Testis (tissue), 3 donors: ENCODE results near the gene SUGP2. TPM values are rescaled to one million over a fixed set of nuclear protein-coding genes. Genes with fewer than 3 reads are reported as not detected.

Experiments
- DNase-seq: peaks from one replicate; pipeline ENCODE4 v3.0.0-alpha.2; 2019
- H3K27ac ChIP-seq, 2 donors: fragments of 200-600 bp; sonication (generic); one replicate each; pipeline ENCODE4 v1.5.1; 2019
- H3K27me3 ChIP-seq: fragments of 200-600 bp; sonication (generic); one replicate; pipeline ENCODE4 v1.5.1; 2019
- H3K36me3 ChIP-seq: fragments of 200-600 bp; sonication (generic); one replicate; pipeline ENCODE4 v1.5.1; 2017; ENCODE audit warnings: low read depth; ENCODE audit errors: missing control alignments
- H3K4me1 ChIP-seq: fragments of 200-600 bp; sonication (generic); one replicate; pipeline ENCODE4 v1.5.1; 2019
- H3K4me3 ChIP-seq, 2 donors: fragments of 200-600 bp; sonication (generic); one replicate each; pipeline ENCODE4 v1.5.1; 2017 to 2019
- H3K9me3 ChIP-seq: fragments of 200-600 bp; sonication (generic); one replicate; pipeline ENCODE4 v1.5.1; 2017
- POLR2A ChIP-seq: fragments of 450-650 bp; IDR thresholded peaks from one replicate; pipeline ENCODE4 v1.6.1; 2017; ENCODE audit warnings: antibody characterized with exemption, mild to moderate bottlenecking, moderate library complexity
- WGBS, 2 donors: methylation state at CpG; one replicate each; pipeline ENCODE4 v1.1.5; 2018; 5-methylcytosine and 5-hydroxymethylcytosine counted together
- intact Hi-C: fragments of 100-400 bp; cut with DNase I; formaldehyde crosslinking; loops from one replicate; pipeline ENCODE4 v1.15.1; 2023; ENCODE audit warnings: low total_unique reads
- polyA plus RNA-seq: library from polyadenylated mRNA; stranded (reverse); fragments of 350-450 nt; fragmentation: Illumina TruSeq; extraction: RNeasy Lipid Tissue Mini Kit (QIAGEN cat#74804); gene quantifications from one replicate; pipeline ENCODE4 v1.2.3, GENCODE V29; 2014; ENCODE audit warnings: low read depth, low replicate concordance; ENCODE audit not compliant: insufficient read depth
- total RNA-seq, 2 donors: library from RNA; depleted of rRNA; stranded (reverse); fragments of >200 nt; gene quantifications; one replicate each; pipeline ENCODE4 v1.2.3, GENCODE V29; 2016
- TF ChIP-seq, protein P1 (sequence below), 3 experiments: fragments of 450-650 bp in 2 of 3; fragments of 200-600 bp in 1 of 3; sonication (generic) in 1 of 3; IDR thresholded peaks; one replicate each; pipeline ENCODE4 v1.5.1; 2016 to 2019; ENCODE audit warnings: antibody characterized with exemption in 3 of 3, mild to moderate bottlenecking in 2 of 3, moderate library complexity in 1 of 3

Gene SUGP2
- total and polyA plus RNA-seq, 3 donors from 2014 or later: 176 to 331 (median 254) TPM

DNA sequence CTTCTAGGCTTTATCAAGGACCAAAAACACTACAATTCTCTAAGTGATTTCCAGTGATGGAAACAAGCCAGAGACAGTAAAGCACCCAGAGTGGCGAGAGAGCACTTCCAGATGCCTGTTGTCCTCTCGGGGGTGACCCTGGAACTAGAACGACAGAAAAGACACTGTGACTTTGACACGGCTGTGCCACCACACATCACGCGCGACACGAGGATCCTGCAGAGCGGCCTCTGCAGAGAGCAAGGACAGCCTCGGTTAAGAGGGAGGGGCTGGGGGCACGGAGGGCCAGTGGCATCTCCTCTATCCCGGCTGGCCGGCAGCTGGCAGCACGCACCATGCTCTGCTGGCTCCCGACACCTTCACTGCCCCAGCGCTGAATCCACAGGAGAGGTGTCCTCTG lies 42.3 kb downstream of the SUGP2 start:
- DNase-seq: no peak
- Histone ChIP-seq H3K4me3 (no peak overlapping the region), H3K27me3 (no peaks in the 10 kb centered on the region), H3K27ac (no peak overlapping the region), H3K9me3 (no peaks in the 10 kb centered on the region), H3K36me3 (no peaks in the 10 kb centered on the region), H3K4me1 (peaks cover 7% of the 10 kb centered on the region)
- intact Hi-C loops: no loop called here
- TF ChIP-seq, protein P1, sequence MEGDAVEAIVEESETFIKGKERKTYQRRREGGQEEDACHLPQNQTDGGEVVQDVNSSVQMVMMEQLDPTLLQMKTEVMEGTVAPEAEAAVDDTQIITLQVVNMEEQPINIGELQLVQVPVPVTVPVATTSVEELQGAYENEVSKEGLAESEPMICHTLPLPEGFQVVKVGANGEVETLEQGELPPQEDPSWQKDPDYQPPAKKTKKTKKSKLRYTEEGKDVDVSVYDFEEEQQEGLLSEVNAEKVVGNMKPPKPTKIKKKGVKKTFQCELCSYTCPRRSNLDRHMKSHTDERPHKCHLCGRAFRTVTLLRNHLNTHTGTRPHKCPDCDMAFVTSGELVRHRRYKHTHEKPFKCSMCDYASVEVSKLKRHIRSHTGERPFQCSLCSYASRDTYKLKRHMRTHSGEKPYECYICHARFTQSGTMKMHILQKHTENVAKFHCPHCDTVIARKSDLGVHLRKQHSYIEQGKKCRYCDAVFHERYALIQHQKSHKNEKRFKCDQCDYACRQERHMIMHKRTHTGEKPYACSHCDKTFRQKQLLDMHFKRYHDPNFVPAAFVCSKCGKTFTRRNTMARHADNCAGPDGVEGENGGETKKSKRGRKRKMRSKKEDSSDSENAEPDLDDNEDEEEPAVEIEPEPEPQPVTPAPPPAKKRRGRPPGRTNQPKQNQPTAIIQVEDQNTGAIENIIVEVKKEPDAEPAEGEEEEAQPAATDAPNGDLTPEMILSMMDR (IDR thresholded peaks at IDR 0.05): no peak
- 84 to 86% methylated on average over 13 to 16 of the region's 16 CpGs for WGBS, 2 donors

DNA sequence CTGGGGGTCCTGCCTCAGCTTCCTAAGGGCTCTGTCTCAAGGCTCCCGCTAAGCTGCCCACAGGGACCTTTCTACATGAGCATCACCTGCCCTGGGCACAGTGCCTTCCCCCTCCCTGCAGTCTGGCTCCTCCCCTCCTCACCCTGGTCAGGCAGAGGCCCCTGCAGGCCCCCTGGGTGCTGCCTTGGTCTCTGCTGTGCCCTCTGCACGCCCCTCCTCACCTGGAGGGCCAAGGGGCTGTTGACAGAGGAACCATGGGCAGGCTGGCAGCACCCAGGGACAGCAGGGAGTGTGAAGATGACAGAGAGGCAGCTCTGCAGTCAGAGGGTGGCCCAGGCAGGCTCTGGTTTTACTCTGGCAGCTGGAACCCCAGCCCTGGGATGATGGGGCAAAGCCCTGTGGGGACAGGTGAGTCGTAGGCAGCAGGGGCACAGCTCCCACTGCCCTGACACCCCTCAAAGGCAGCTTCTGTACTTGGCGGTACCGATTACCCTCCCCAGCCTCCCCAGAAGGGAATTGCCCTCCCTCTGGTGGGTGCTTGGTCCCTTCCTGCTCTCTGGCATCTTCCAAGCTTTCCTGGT lies 43.1 kb downstream of the SUGP2 start:
- no peaks in the 10 kb centered on the region for H3K36me3 ChIP-seq
- no peaks in the 10 kb centered on the region for H3K27me3 ChIP-seq
- no peak overlapping the region for H3K27ac ChIP-seq
- no peak overlapping the region for H3K4me3 ChIP-seq
- intact Hi-C loops: no loop called here
- no peak for DNase-seq
- no peak for TF ChIP-seq POLR2A
- TF ChIP-seq, protein P1 (IDR thresholded peaks at IDR 0.05): no peak
- no peaks in the 10 kb centered on the region for H3K9me3 ChIP-seq
- 89 to 100% methylated on average over 2 to 5 of the region's 5 CpGs for WGBS, 2 donors
- peaks cover under 1% of the 10 kb centered on the region for H3K4me1 ChIP-seq

DNA sequence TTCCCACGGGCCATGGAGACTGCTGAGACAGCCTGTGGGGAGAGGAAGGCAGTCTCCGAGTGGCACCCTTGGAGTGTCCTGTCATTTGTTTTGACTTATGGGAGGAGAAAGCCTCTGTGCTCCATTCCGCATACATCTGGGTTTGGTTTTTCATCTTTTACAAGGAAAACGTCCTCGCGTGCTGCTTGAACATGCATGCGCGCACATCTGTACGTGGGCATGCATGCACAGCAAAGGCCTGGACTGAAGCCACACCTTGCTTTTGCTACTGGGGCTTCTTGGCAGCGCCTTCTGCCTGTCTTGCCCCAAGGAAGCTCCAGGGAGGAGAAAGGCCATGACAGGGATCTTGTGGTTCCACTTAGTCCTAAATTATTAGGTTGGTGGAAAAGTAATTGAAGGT lies 44.0 kb downstream of the SUGP2 start:
- no peaks in the 10 kb centered on the region for H3K4me1 ChIP-seq
- WGBS, 2 donors: 84 to 87% methylated on average over 10 of the region's 10 CpGs
- no peaks in the 10 kb centered on the region for H3K9me3 ChIP-seq
- intact Hi-C loops: no loop called here
- H3K4me3 ChIP-seq: no peak overlapping the region
- no peak overlapping the region for H3K27ac ChIP-seq
- H3K27me3 ChIP-seq: no peaks in the 10 kb centered on the region
- H3K36me3 ChIP-seq: no peaks in the 10 kb centered on the region
- no peak for TF ChIP-seq POLR2A
- TF ChIP-seq, protein P1 (IDR thresholded peaks at IDR 0.05): no peak
- DNase-seq: no peak

DNA sequence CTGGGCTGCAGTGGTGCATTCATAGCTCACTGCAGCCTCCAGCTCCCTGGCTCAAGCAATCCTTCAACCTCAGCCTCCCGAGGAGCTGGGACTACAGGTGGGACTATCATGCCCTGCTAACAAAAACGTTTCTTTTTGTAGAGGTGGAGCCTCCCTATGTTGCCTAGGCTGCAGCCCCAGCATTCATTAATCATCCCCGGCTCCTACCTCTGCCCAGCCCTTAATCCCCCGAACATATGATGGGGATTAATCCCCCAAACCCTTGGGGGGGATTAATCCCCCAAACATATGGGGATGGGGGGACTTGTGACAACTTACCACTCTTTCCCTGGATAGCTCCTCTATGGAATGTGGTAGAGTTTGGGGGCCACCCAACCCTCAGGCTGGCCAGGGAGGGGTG lies 45.9 kb downstream of the SUGP2 start:
- TF ChIP-seq, protein P1 (IDR thresholded peaks at IDR 0.05): no peak
- no peak for TF ChIP-seq POLR2A
- intact Hi-C loops: no loop called here

DNA sequence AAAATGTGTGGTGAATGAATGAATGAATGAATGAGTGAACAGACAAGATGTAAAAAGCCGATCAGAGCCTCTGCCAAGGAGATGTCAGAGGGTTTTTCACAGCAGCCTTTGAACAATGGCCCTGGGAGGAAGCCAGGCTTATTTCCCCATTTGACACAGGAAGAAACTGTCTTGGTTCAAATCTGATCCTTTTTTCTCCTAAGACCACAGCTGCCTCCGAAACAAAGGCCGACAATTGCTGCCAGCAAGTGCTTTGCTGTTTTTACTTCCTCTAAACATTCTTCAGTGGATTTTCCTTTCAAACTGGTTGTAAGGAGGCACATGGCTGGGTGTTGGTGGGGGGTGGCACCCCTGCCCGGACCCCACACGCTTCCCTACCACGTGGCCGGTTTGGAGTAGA lies 48.1 kb downstream of the SUGP2 start:
- Histone ChIP-seq H3K4me1 (no peaks in the 10 kb centered on the region), H3K36me3 (no peaks in the 10 kb centered on the region), H3K27ac (no peak overlapping the region), H3K27me3 (no peaks in the 10 kb centered on the region), H3K4me3 (no peak overlapping the region), H3K9me3 (no peaks in the 10 kb centered on the region)
- intact Hi-C loops: no loop called here
- no peak for TF ChIP-seq POLR2A
- TF ChIP-seq, protein P1 (IDR thresholded peaks at IDR 0.05): no peak
- no peak for DNase-seq
- 51 to 62% methylated on average over 7 of the region's 7 CpGs for WGBS, 2 donors

More for the DNA sequence above, 45.9 kb downstream of the SUGP2 start:
- WGBS, 2 donors: 64 to 70% methylated on average over 3 to 4 of the region's 4 CpGs
- H3K36me3 ChIP-seq: no peaks in the 10 kb centered on the region
- no peaks in the 10 kb centered on the region for H3K4me1 ChIP-seq
- H3K4me3 ChIP-seq: no peak overlapping the region
- H3K27ac ChIP-seq: no peak overlapping the region
- no peaks in the 10 kb centered on the region for H3K9me3 ChIP-seq
- no peak for DNase-seq
- H3K27me3 ChIP-seq: no peaks in the 10 kb centered on the region
